Endothelial cell (in vitro differentiated cells): Measurements from ENCODE around the gene IL9R. TPM values are rescaled to one million over a fixed set of nuclear protein-coding genes. Genes with fewer than 3 reads are reported as not detected.
"Not testable (repeated sequence)": the region's sequence is repeated elsewhere in the genome, so short reads cannot be mapped to it uniquely, and the experiment has no call there.

Source experiments
- DNase-seq: peaks from one replicate; pipeline ENCODE4 v3.0.0; 2021; ENCODE audit warnings: low spot score
- H3K27ac Mint-ChIP-seq: one replicate; pipeline ENCODE4 v1.8.0; 2021; ENCODE audit warnings: mixed read lengths, inconsistent platforms; ENCODE audit not compliant: unreplicated experiment
- H3K27me3 Mint-ChIP-seq: one replicate; pipeline ENCODE4 v1.8.0; 2021; ENCODE audit warnings: mild to moderate bottlenecking, moderate library complexity, mixed read lengths, inconsistent platforms; ENCODE audit not compliant: unreplicated experiment
- H3K36me3 Mint-ChIP-seq: one replicate; pipeline ENCODE4 v1.8.0; 2021; ENCODE audit warnings: mild to moderate bottlenecking, low read depth, mixed read lengths, inconsistent platforms; ENCODE audit not compliant: unreplicated experiment
- H3K4me1 Mint-ChIP-seq: one replicate; pipeline ENCODE4 v1.8.0; 2021; ENCODE audit warnings: mild to moderate bottlenecking, mixed read lengths, inconsistent platforms; ENCODE audit not compliant: unreplicated experiment
- H3K4me3 Mint-ChIP-seq: one replicate; pipeline ENCODE4 v1.8.0; 2021; ENCODE audit warnings: mild to moderate bottlenecking, mixed read lengths, inconsistent platforms; ENCODE audit not compliant: unreplicated experiment
- H3K9me3 Mint-ChIP-seq: one replicate; pipeline ENCODE4 v1.8.0; 2021; ENCODE audit warnings: mixed read lengths, inconsistent platforms; ENCODE audit not compliant: unreplicated experiment
- total RNA-seq: library from RNA; stranded (reverse); fragmentation: NEBNext Ultra II Directional; extraction: Animal tissue kit (Norgen Biotek cat#: 25700); gene quantifications from one replicate; pipeline ENCODE4 v1.2.1, GENCODE V29; 2021; ENCODE audit not compliant: unreplicated experiment

The IL9R gene
- total RNA-seq, 1 donor from 2014 or later: 0.38 TPM

DNA sequence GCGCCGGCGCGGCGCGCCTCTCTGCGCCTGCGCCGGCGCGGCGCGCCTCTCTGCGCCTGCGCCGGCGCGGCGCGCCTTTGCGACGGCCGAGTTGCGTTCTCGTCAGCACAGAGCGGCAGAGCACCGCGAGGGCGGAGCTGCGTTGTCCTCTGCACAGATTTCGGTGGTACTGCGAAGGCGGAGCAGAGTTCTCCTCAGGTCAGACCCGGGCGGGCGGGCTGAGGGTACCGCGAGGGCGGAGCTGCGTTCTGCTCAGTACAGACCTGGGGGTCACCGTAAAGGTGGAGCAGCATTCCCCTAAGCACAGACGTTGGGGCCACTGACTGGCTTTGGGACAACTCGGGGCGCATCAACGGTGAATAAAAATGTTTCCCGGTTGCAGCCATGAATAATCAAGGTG is 31.8 kb downstream of the IL9R start:
- H3K9me3 Mint-ChIP-seq, DNase-seq, H3K4me1 Mint-ChIP-seq, H3K4me3 Mint-ChIP-seq, H3K36me3 Mint-ChIP-seq, H3K27ac Mint-ChIP-seq, H3K27me3 Mint-ChIP-seq: not testable (repeated sequence)

DNA sequence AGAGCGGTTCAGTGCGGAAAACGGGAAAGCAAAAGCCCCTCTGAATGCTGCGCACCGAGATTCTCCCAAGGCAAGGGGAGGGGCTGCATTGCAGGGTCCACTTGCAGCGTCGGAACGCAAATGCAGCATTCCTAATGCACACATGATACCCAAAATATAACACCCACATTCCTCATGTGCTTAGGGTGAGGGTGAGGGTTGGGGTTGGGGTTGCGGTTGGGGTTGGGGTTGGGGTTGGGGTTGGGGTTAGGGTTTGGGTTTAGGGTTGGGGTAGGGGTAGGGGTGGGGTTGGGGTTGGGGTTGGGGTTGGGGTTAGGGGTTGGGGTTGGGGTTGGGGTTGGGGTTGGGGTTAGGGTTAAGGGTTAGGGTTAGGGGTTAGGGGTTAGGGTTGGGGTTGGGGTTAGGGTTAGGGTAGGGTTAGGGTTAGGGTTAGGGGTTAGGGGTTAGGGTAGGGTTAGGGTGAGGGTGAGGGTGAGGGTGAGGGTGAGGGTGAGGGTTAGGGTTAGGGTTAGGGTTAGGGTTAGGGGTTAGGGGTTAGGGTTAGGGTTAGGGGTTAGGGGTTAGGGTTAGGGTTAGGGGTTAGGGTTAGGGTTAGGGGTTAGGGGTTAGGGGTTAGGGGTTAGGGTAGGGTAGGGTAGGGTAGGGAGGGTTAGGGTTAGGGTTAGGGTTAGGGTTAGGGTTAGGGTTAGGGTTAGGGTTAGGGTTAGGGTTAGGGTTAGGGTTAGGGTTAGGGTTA is 32.4 kb downstream of the IL9R start:
- not testable (repeated sequence) for H3K4me1 Mint-ChIP-seq, H3K27ac Mint-ChIP-seq, H3K36me3 Mint-ChIP-seq, H3K9me3 Mint-ChIP-seq, H3K27me3 Mint-ChIP-seq, H3K4me3 Mint-ChIP-seq, DNase-seq

DNA sequence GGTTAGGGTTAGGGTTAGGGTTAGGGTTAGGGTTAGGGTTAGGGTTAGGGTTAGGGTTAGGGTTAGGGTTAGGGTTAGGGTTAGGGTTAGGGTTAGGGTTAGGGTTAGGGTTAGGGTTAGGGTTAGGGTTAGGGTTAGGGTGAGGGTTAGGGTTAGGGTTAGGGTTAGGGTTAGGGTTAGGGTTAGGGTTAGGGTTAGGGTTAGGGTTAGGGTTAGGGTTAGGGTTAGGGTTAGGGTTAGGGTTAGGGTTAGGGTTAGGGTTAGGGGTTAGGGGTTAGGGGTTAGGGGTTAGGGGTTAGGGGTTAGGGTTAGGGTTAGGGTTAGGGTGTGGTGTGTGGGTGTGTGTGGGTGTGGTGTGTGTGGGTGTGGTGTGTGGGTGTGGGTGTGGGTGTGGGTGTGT is 33.0 kb downstream of the IL9R start:
- H3K27ac Mint-ChIP-seq, H3K9me3 Mint-ChIP-seq, H3K27me3 Mint-ChIP-seq, H3K4me1 Mint-ChIP-seq, H3K36me3 Mint-ChIP-seq, H3K4me3 Mint-ChIP-seq, DNase-seq: not testable (repeated sequence)

Other genes starting within 250 kb of the IL9R start
- 29.1 TPM for gene VAMP7, start 116.4 kb upstream of the IL9R start, total RNA-seq